LNCaP clone FGC (cell line): ENCODE results near the gene SULT1C2.
"Not testable (repeated sequence)": the region's sequence is repeated elsewhere in the genome, so short reads cannot be mapped to it uniquely, and the experiment has no call there.

Source experiments
- DNase-seq: peaks from one replicate; pipeline ENCODE4 v3.0.0-alpha.2; 2011; ENCODE audit warnings: low read depth
- H3K4me3 ChIP-seq: 2 replicates; pipeline ENCODE4 v1.5.1; 2011; ENCODE audit warnings: mild to moderate bottlenecking, low read depth, low read length, control low read depth
- TF ChIP-seq, protein P1 (sequence below): IDR thresholded peaks from 2 replicates; pipeline ENCODE4 v1.5.1; 2012; ENCODE audit warnings: mild to moderate bottlenecking; ENCODE audit not compliant: control insufficient read depth, insufficient read depth; ENCODE audit errors: extremely low read depth

Gene SULT1C2

GRCh38 chr2:108270346-108270745 is 18.3 kb upstream of the SULT1C2 start:
- TF ChIP-seq, protein P1, sequence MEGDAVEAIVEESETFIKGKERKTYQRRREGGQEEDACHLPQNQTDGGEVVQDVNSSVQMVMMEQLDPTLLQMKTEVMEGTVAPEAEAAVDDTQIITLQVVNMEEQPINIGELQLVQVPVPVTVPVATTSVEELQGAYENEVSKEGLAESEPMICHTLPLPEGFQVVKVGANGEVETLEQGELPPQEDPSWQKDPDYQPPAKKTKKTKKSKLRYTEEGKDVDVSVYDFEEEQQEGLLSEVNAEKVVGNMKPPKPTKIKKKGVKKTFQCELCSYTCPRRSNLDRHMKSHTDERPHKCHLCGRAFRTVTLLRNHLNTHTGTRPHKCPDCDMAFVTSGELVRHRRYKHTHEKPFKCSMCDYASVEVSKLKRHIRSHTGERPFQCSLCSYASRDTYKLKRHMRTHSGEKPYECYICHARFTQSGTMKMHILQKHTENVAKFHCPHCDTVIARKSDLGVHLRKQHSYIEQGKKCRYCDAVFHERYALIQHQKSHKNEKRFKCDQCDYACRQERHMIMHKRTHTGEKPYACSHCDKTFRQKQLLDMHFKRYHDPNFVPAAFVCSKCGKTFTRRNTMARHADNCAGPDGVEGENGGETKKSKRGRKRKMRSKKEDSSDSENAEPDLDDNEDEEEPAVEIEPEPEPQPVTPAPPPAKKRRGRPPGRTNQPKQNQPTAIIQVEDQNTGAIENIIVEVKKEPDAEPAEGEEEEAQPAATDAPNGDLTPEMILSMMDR = no peak
- no peak for DNase-seq
- no peak overlapping the region for H3K4me3 ChIP-seq

- TF ChIP-seq, protein P1 = no peak
- DNase-seq = no peak
- H3K4me3 ChIP-seq = no peak overlapping the region; the same call in 1 of the 2 replicates
Measured at GRCh38 chr2:108270768-108271506, 17.8 kb upstream of the SULT1C2 start.

- H3K4me3 ChIP-seq = peak overlapping the region; percentile 44
- TF ChIP-seq, protein P1 = no peak
- peak; percentile 77 for DNase-seq
Measured at GRCh38 chr2:108271691-108272253, 16.9 kb upstream of the SULT1C2 start.

DNA sequence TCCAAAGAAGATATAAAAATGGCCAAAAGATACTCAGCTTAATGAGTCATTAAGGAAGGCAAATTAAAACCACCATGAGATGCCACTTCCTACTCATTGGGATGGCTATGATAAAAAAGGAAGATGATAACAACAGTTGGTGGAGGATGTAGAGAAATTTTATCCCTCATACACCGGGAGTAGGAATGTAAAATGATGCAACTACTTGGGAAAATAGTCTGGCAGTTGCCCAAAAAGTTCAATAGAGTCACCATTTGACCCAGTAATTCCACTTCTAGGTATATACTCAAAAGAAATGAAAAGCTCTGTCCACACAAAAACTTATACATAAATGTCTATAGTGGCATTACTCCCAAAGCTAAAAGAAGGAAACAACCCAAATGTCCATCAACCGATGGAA is 10.1 kb upstream of the SULT1C2 start:
- H3K4me3 ChIP-seq = no peak overlapping the region
- TF ChIP-seq, protein P1 = no peak
- no peak for DNase-seq

GRCh38 chr2:108279468-108279867 is 9.2 kb upstream of the SULT1C2 start:
- TF ChIP-seq, protein P1 = no peak
- no peak overlapping the region for H3K4me3 ChIP-seq
- DNase-seq = no peak

DNA sequence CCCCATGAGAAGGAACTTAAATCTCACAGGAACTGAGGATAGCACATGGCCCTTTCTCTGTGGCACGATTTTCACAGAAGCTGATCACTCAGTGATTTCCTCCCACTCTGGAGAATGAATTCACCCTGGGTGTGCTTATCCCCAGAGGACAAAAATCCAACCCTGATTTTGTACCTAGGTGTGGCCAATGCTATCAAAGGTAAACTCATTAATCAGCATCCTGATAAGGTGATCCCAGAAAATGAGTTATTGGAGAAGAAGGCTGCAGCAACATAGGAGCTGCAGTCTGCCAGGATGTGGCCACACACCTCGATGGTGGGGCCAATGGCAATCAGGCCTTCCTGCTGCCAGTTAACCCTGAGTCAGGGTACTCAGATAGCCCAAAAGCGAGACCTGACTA is 8.2 kb upstream of the SULT1C2 start:
- DNase-seq = no peak
- H3K4me3 ChIP-seq = no peak overlapping the region
- TF ChIP-seq, protein P1 = no peak

- DNase-seq = not testable (repeated sequence)
Measured at GRCh38 chr2:108284566-108284965, 4.1 kb upstream of the SULT1C2 start.

More at GRCh38 chr2:108284566-108284965, 4.1 kb upstream of the SULT1C2 start:
- not testable (repeated sequence) for H3K4me3 ChIP-seq
